OCI-LY7 (cell line): Measurements from ENCODE around the gene NCS1. TPM values are rescaled to one million over a fixed set of nuclear protein-coding genes. Genes with fewer than 3 reads are reported as not detected.
"Not testable (repeated sequence)": the region's sequence is repeated elsewhere in the genome, so short reads cannot be mapped to it uniquely, and the experiment has no call there.

Source experiments
- BruUV-seq: library from RNA; stranded (reverse); fragments of 400-500 nt; replicated peaks from 2 replicates; lab custom pipeline; 2021; lab: Mats Ljungman, UMichigan
- CTCF ChIA-PET: fragments of 300-600 bp; sonication (Branson Sonifier 250); formaldehyde crosslinking; loops from one replicate; lab custom pipeline; 2022; ENCODE audit warnings: antibody characterized with exemption; ENCODE audit not compliant: unreplicated experiment; lab: Charles Lee
- POLR2A ChIA-PET: fragments of 300-600 bp; sonication (Branson Sonifier 250); formaldehyde crosslinking; loops from one replicate; lab custom pipeline; 2022; ENCODE audit warnings: antibody characterized with exemption; lab: Charles Lee
- DNase-seq: peaks from one replicate; pipeline ENCODE4 v3.0.0-alpha.2; 2015; ENCODE audit warnings: low spot score
- H2AFZ ChIP-seq: fragments of 200-600 bp; sonication (generic), shearing (Covaris generic); 2 replicates; pipeline ENCODE4 v1.6.1; 2014; ENCODE audit warnings: mild to moderate bottlenecking, antibody characterized with exemption, low read length, moderate library complexity
- H3K27ac ChIP-seq: fragments of 200-600 bp; sonication (generic); 2 replicates; pipeline ENCODE4 v1.5.1; 2014; ENCODE audit warnings: mixed run types, low read depth, mild to moderate bottlenecking, moderate library complexity, low read length, inconsistent platforms; ENCODE audit not compliant: poor library complexity, severe bottlenecking
- H3K36me3 ChIP-seq: fragments of 200-600 bp; sonication (generic); 2 replicates; pipeline ENCODE4 v1.6.1; 2014; ENCODE audit warnings: mild to moderate bottlenecking, antibody characterized with exemption, low read length, moderate library complexity, mixed read lengths; ENCODE audit not compliant: insufficient read depth
- H3K4me1 ChIP-seq: fragments of 200-600 bp; sonication (generic); 2 replicates; pipeline ENCODE4 v1.5.1; 2014; ENCODE audit warnings: mild to moderate bottlenecking, low read length; ENCODE audit not compliant: insufficient read depth, poor library complexity, severe bottlenecking
- H3K4me2 ChIP-seq: fragments of 200-600 bp; sonication (generic); 2 replicates; pipeline ENCODE4 v1.6.1; 2014; ENCODE audit warnings: mild to moderate bottlenecking, low read length
- H3K4me3 ChIP-seq: fragments of 200-600 bp; sonication (generic); 2 replicates; pipeline ENCODE4 v1.5.1; 2014; ENCODE audit warnings: mild to moderate bottlenecking, low read depth, low read length; ENCODE audit not compliant: poor library complexity, severe bottlenecking
- H3K79me2 ChIP-seq: fragments of 200-600 bp; sonication (generic); 2 replicates; pipeline ENCODE4 v1.6.1; 2016; ENCODE audit warnings: low read depth, mild to moderate bottlenecking, low read length, moderate library complexity, mixed read lengths; ENCODE audit not compliant: insufficient read depth
- H3K9me2 ChIP-seq: fragments of 200-600 bp; sonication (generic); 2 replicates; pipeline ENCODE4 v1.6.1; 2016; ENCODE audit warnings: mild to moderate bottlenecking, low read length, mixed read lengths; ENCODE audit not compliant: insufficient read depth
- H3K9me3 ChIP-seq: fragments of 200-600 bp; sonication (generic); 2 replicates; pipeline ENCODE4 v1.6.1; 2014; ENCODE audit warnings: mild to moderate bottlenecking, mixed run types, low read length, mixed read lengths
- H4K20me1 ChIP-seq: fragments of 200-600 bp; sonication (generic); 2 replicates; pipeline ENCODE4 v1.6.1; 2014; ENCODE audit warnings: mild to moderate bottlenecking, antibody characterized with exemption, low read length, moderate library complexity, mixed read lengths; ENCODE audit not compliant: insufficient read depth
- EZH2phosphoT487 ChIP-seq: fragments of 200-600 bp; sonication (generic); IDR thresholded peaks from 2 replicates; pipeline ENCODE4 v1.6.1; 2018; ENCODE audit warnings: low read depth, borderline replicate concordance, mild to moderate bottlenecking, mixed run types, antibody characterized with exemption, low read length, moderate library complexity, mixed read lengths
- intact Hi-C: fragments of 100-400 bp; cut with micrococcal nuclease; formaldehyde crosslinking; loops from one replicate; pipeline ENCODE4 v1.10.0; 2022; ENCODE audit not compliant: unreplicated experiment
- total RNA-seq, 2 experiments: library from RNA; depleted of rRNA in 1 of 2; stranded (reverse); fragments of >200 nt in 1 of 2; shearing (Covaris generic) in 1 of 2; gene quantifications; 2 replicates each; pipeline ENCODE4 v1.2.3, GENCODE V29; 2014 to 2022
- TF ChIP-seq, protein P1 (sequence below): fragments of 200-600 bp; sonication (generic); conservative IDR thresholded peaks from 2 replicates; pipeline ENCODE4 v1.5.1; 2014; ENCODE audit warnings: mild to moderate bottlenecking, antibody characterized with exemption, low read length, moderate library complexity, mixed read lengths

NCS1 gene
- total RNA-seq, 2 experiments from 2014 or later, result not detected

GRCh38 chr9:130256644-130257043 lies 84.4 kb downstream of the NCS1 start:
- H3K27ac ChIP-seq, result no peak overlapping the region
- POLR2A ChIA-PET, result no interaction called here
- H3K79me2 ChIP-seq, result no peaks in the 10 kb centered on the region
- TF ChIP-seq EZH2phosphoT487, result no peak
- TF ChIP-seq, protein P1, sequence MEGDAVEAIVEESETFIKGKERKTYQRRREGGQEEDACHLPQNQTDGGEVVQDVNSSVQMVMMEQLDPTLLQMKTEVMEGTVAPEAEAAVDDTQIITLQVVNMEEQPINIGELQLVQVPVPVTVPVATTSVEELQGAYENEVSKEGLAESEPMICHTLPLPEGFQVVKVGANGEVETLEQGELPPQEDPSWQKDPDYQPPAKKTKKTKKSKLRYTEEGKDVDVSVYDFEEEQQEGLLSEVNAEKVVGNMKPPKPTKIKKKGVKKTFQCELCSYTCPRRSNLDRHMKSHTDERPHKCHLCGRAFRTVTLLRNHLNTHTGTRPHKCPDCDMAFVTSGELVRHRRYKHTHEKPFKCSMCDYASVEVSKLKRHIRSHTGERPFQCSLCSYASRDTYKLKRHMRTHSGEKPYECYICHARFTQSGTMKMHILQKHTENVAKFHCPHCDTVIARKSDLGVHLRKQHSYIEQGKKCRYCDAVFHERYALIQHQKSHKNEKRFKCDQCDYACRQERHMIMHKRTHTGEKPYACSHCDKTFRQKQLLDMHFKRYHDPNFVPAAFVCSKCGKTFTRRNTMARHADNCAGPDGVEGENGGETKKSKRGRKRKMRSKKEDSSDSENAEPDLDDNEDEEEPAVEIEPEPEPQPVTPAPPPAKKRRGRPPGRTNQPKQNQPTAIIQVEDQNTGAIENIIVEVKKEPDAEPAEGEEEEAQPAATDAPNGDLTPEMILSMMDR, result no peak
- H3K4me1 ChIP-seq, result no peaks in the 10 kb centered on the region
- intact Hi-C loops, result no loop called here
- CTCF ChIA-PET, result no interaction called here
- no peaks in the 10 kb centered on the region for H3K9me2 ChIP-seq
- H3K36me3 ChIP-seq, result no peaks in the 10 kb centered on the region
- no peak for DNase-seq
- H3K9me3 ChIP-seq, result no peaks in the 10 kb centered on the region
- no peak overlapping the region for H2AFZ ChIP-seq
- no TSS peak for BruUV-seq
- no peak overlapping the region for H3K4me2 ChIP-seq
- H3K4me3 ChIP-seq, result no peak overlapping the region
- no peaks in the 10 kb centered on the region for H4K20me1 ChIP-seq

GRCh38 chr9:130258137-130258536 lies 85.9 kb downstream of the NCS1 start:
- intact Hi-C loops, BruUV-seq, H3K9me2 ChIP-seq, H3K36me3 ChIP-seq, H2AFZ ChIP-seq, H4K20me1 ChIP-seq, H3K4me1 ChIP-seq, H3K4me2 ChIP-seq, H3K9me3 ChIP-seq, POLR2A ChIA-PET, DNase-seq, H3K27ac ChIP-seq, H3K4me3 ChIP-seq, H3K79me2 ChIP-seq, CTCF ChIA-PET: not testable (repeated sequence)

DNA sequence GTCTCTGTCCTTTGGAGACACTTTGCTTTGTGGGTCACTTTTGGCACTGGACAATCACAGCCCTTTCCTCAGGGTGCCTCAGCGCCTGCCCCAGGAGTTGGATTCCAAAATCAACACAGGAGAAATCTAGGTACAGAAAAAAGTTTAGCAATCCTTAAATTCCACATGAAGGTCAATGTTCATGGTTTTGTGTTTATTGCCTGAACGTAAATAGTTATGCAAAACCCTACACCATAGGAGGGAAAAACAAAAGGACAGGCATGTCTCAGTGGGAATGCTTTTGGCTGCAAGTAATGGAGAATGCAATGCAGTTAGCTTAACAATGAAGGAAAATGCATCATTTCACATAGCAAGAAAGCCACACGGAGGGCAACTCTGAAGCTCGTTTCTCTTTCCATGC lies 86.8 kb downstream of the NCS1 start:
- H3K9me3 ChIP-seq, result no peaks in the 10 kb centered on the region
- no peak for DNase-seq
- intact Hi-C loops, result no loop called here
- no peak overlapping the region for H3K4me3 ChIP-seq
- H2AFZ ChIP-seq, result no peak overlapping the region
- ChIA-PET CTCF (no interaction called here), POLR2A (no interaction called here)
- H3K36me3 ChIP-seq, result no peaks in the 10 kb centered on the region
- TF ChIP-seq EZH2phosphoT487, result no peak
- TF ChIP-seq, protein P1, result no peak
- H3K4me2 ChIP-seq, result no peak overlapping the region
- no peaks in the 10 kb centered on the region for H3K4me1 ChIP-seq
- no peaks in the 10 kb centered on the region for H3K9me2 ChIP-seq
- no peaks in the 10 kb centered on the region for H4K20me1 ChIP-seq
- no peaks in the 10 kb centered on the region for H3K79me2 ChIP-seq
- H3K27ac ChIP-seq, result no peak overlapping the region
- BruUV-seq, result no TSS peak
